Subcutaneous abdominal adipose tissue (tissue), 5 donors: ENCODE measurements around the gene LGR5.
"Not testable (repeated sequence)": the region's sequence is repeated elsewhere in the genome, so short reads cannot be mapped to it uniquely, and the experiment has no call there.

Source experiments
- H3K27ac ChIP-seq: one replicate; pipeline ENCODE4 v1.7.0; 2013; ENCODE audit warnings: low read depth, mild to moderate bottlenecking, inconsistent platforms, low read length, moderate library complexity
- H3K27me3 ChIP-seq, 5 donors: one replicate each; pipeline ENCODE4 v1.7.0; 2013; ENCODE audit warnings: low read length in 5 of 5, inconsistent platforms in 1 of 5; ENCODE audit not compliant: control insufficient read depth in 5 of 5, insufficient read depth in 4 of 5
- H3K36me3 ChIP-seq, 5 donors: one replicate each; pipeline ENCODE4 v1.7.0; 2013; ENCODE audit warnings: low read length in 5 of 5; ENCODE audit not compliant: control insufficient read depth in 5 of 5, insufficient read depth in 5 of 5
- H3K4me1 ChIP-seq, 5 donors: one replicate each; pipeline ENCODE4 v1.7.0; 2013; ENCODE audit warnings: low read length in 5 of 5, mild to moderate bottlenecking in 3 of 5, moderate library complexity in 1 of 5; ENCODE audit not compliant: control insufficient read depth in 5 of 5, insufficient read depth in 5 of 5
- H3K4me3 ChIP-seq, 5 donors: one replicate each; pipeline ENCODE4 v1.7.0; 2013; ENCODE audit warnings: low read length in 5 of 5, low read depth in 1 of 5
- H3K9ac ChIP-seq, 5 donors: one replicate each; pipeline ENCODE4 v1.7.0; 2013; ENCODE audit warnings: low read length in 5 of 5, mild to moderate bottlenecking in 4 of 5, moderate library complexity in 3 of 5
- H3K9me3 ChIP-seq, 5 donors: one replicate each; pipeline ENCODE4 v1.7.0; 2013; ENCODE audit warnings: low read length in 5 of 5; ENCODE audit not compliant: control insufficient read depth in 5 of 5
- donor health status: healthy.
- donor health status: healthy.
- donor health status: healthy.
- donor health status: healthy.
- donor health status: healthy.

The LGR5 gene

GRCh38 chr12:71538807-71539206 is 99.2 kb downstream of the LGR5 start:
- H3K4me1 ChIP-seq: no peaks in the 10 kb centered on the region
- no peak overlapping the region for H3K9ac ChIP-seq
- no peak overlapping the region for H3K27ac ChIP-seq

GRCh38 chr12:71541583-71541982 is 102.0 kb downstream of the LGR5 start:
- H3K36me3 ChIP-seq: no peaks in the 10 kb centered on the region
- H3K27ac ChIP-seq: no peak overlapping the region
- no peaks in the 10 kb centered on the region for H3K9me3 ChIP-seq
- no peaks in the 10 kb centered on the region for H3K4me1 ChIP-seq
- no peak overlapping the region for H3K9ac ChIP-seq
- H3K27me3 ChIP-seq: no peaks in the 10 kb centered on the region
- H3K4me3 ChIP-seq: no peak overlapping the region

More at GRCh38 chr12:71538807-71539206, 99.2 kb downstream of the LGR5 start:
- H3K9me3 ChIP-seq: no peaks in the 10 kb centered on the region
- H3K27me3 ChIP-seq: no peaks in the 10 kb centered on the region
- H3K36me3 ChIP-seq: no peaks in the 10 kb centered on the region
- H3K4me3 ChIP-seq: no peak overlapping the region

- Histone ChIP-seq H3K4me1 (no peaks in the 10 kb centered on the region), H3K9me3 (no peaks in the 10 kb centered on the region), H3K27me3 (no peaks in the 10 kb centered on the region), H3K36me3 (no peaks in the 10 kb centered on the region), H3K27ac (no peak overlapping the region), H3K9ac (no peak overlapping the region), H3K4me3 (no peak overlapping the region)
Measured at GRCh38 chr12:71546322-71546861, 106.8 kb downstream of the LGR5 start.

- Histone ChIP-seq H3K36me3 (no peaks in the 10 kb centered on the region), H3K9ac (no peak overlapping the region), H3K4me1 (no peaks in the 10 kb centered on the region), H3K27ac (no peak overlapping the region), H3K9me3 (no peaks in the 10 kb centered on the region), H3K27me3 (no peaks in the 10 kb centered on the region), H3K4me3 (no peak overlapping the region)
Measured at GRCh38 chr12:71548893-71549292, 109.3 kb downstream of the LGR5 start.

- Histone ChIP-seq H3K36me3 (no peaks in the 10 kb centered on the region), H3K27me3 (no peaks in the 10 kb centered on the region), H3K4me1 (no peaks in the 10 kb centered on the region), H3K9me3 (no peaks in the 10 kb centered on the region), H3K9ac (no peak overlapping the region), H3K4me3 (no peak overlapping the region), H3K27ac (no peak overlapping the region)
Measured at GRCh38 chr12:71551529-71551928, 111.9 kb downstream of the LGR5 start.

- H3K4me1 ChIP-seq: no peaks in the 10 kb centered on the region
Measured at GRCh38 chr12:71552728-71553501, 113.3 kb downstream of the LGR5 start.

GRCh38 chr12:71555191-71555590 is 115.6 kb downstream of the LGR5 start:
- Histone ChIP-seq H3K9ac (no peak overlapping the region), H3K36me3 (no peaks in the 10 kb centered on the region), H3K4me3 (no peak overlapping the region), H3K27ac (no peak overlapping the region), H3K27me3 (no peaks in the 10 kb centered on the region), H3K4me1 (no peaks in the 10 kb centered on the region), H3K9me3 (no peaks in the 10 kb centered on the region)

More at GRCh38 chr12:71552728-71553501, 113.3 kb downstream of the LGR5 start:
- Histone ChIP-seq H3K27ac (no peak overlapping the region), H3K9ac (no peak overlapping the region), H3K9me3 (no peaks in the 10 kb centered on the region), H3K36me3 (no peaks in the 10 kb centered on the region), H3K4me3 (no peak overlapping the region), H3K27me3 (no peaks in the 10 kb centered on the region)

GRCh38 chr12:71555789-71556188 is 116.2 kb downstream of the LGR5 start:
- not testable (repeated sequence) for H3K4me1 ChIP-seq, H3K27me3 ChIP-seq

GRCh38 chr12:71556448-71556847 is 116.8 kb downstream of the LGR5 start:
- Histone ChIP-seq H3K4me1 (no peaks in the 10 kb centered on the region), H3K27ac (no peak overlapping the region), H3K9ac (no peak overlapping the region), H3K36me3 (no peaks in the 10 kb centered on the region), H3K9me3 (no peaks in the 10 kb centered on the region), H3K4me3 (no peak overlapping the region), H3K27me3 (no peaks in the 10 kb centered on the region)

More at GRCh38 chr12:71555789-71556188, 116.2 kb downstream of the LGR5 start:
- not testable (repeated sequence) for H3K4me3 ChIP-seq, H3K36me3 ChIP-seq, H3K9ac ChIP-seq, H3K9me3 ChIP-seq, H3K27ac ChIP-seq

GRCh38 chr12:71556875-71557274 is 117.3 kb downstream of the LGR5 start:
- Histone ChIP-seq H3K9ac (no peak overlapping the region), H3K27ac (no peak overlapping the region), H3K27me3 (no peaks in the 10 kb centered on the region), H3K9me3 (no peaks in the 10 kb centered on the region), H3K4me3 (no peak overlapping the region), H3K4me1 (no peaks in the 10 kb centered on the region), H3K36me3 (no peaks in the 10 kb centered on the region)
